Measurements from ENCODE around the gene INTS12. TPM values are rescaled to one million over a fixed set of nuclear protein-coding genes. Genes with fewer than 3 reads are reported as not detected.

INTS12 gene
- total RNA-seq, 1 donor from 2014 or later = 8.3 TPM

- ATAC-seq (no peak), DNase-seq (ENCODE audit: low spot score) (no peak)
Observed at GRCh38 chr4:105633241-105633640, 75.2 kb downstream of the INTS12 start.

Other genes with a start within 250 kb of the INTS12 start
- 58.5 TPM for gene PPA2, start 234.6 kb downstream of the INTS12 start, total RNA-seq
- 0.23 TPM for gene ARHGEF38, start 156.1 kb downstream of the INTS12 start, total RNA-seq
- 4.5 TPM for gene GSTCD, start 95 bp upstream of the INTS12 start, total RNA-seq
- 2.0 TPM for gene NPNT, start 186.8 kb upstream of the INTS12 start, total RNA-seq

All from left lobe of liver (tissue), 2 donors.